NCI-H1694 (cell line): Measurements from ENCODE around the gene HOXA11.

ENCODE experiments used
- DNase-seq: peaks from one replicate; lab custom pipeline; 2025; lab: John Stamatoyannopoulos, UW

Gene HOXA11

DNA sequence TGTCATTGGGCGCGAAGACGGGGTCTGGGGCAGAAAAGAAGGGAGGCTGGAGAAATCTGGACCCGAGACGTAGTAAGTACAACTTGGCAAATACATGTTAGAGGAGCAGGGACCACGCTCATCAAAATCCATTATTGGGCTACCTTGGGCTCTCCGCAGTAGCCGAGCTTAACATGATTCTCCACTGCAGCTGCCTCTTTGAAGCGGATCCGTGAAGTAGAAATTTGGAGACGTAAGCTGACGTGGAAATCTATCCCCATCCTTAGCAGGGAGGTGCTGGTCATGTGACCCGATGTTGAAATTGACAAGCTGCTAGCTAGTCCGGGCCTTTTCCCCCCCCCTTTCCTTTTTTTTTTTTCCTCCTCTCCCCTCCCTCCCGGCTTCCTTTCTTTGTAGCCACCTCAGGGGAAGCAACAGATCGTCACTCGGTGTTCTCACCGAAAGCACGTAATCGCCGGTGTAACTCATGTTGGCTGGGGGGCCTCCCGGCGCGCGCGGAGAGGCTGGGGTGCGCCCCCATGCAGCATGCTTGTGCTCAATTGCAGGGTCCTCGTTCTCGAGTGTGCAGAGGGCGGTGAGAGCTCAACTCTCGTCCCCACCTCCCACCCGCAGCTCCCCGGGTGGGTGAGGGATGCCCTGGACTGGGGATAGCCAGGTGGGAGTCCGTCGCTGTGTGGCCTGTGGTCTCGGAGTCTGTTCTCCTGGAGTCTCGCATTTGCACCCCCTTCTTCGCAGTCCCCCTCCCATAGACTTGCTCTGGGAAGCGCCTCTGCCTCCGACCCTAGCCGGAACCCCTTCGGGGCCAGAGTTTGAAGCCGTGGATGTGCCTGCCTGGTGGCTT is at the start of gene HOXA11:
Gene HOXA11, minus strand, starts transcription at position 220 of the 841 bp plus-strand sequence. Its CDS starts 88 bp downstream, at position 132.
- DNase-seq: no peak

DNA sequence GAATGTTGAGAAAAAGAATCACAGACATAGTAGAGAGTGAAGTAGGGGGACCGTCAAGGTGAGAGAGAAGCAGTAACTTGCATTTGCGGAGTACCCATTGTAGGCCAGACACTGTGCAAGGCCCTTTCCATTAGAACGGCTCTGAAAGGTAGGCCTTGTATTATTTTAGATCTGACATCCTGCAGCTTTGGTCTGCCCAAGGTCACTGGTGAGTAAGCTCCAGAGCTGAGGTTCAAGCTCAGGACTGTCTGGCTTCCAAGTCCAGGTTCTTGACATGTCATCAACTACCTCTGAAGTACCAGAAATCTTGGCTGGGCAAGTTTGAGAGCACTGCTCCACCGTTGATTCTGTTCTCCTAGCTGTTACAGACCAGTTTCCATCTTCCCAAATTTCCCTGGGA is 44.4 kb upstream of the HOXA11 start:
- no peak for DNase-seq

DNA sequence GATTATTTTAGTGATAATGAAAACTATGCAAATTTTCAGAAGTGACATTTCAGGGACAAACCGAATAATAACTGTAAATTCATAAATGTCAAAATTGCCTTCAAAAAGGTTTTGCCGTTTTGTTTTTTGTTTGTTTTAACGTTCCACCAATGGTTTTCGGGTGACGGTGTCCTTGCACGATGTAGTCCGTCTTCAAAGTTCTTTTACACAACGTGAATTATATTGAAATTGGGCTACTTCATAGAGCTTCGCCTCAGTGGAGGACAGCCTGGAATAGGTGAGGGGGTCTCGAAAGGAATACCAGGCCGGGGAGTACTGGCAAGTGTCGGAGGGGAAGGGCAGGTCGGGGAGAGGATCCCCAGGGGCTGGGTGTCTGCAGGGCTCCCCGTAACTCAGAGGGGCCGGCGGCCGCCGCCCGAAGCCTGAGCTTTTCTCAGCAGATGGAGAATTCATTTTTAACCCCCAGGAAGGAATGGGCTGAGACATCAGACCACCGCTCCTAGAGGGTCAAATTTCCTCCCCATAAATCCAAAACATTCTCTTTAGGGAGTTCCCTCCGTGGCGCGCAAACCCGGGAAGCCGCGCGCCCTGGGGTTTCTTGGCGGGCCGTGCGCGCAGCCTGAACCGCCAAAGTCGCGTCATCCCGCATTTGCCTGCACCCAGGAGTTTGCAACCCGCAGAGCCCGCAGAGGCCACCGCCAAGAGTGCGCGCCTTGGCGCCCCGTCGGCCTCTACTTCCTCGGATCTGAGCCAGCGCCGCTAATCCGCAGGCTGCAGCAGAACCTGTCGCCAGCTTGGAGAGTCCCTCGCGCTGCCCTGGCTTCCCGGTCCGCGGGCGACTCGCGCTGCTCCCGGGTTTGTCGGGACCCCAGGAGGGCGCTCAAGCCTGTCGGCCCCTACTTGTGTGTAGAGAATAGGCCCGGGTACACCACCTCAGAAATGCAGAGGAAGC is 40.2 kb upstream of the HOXA11 start:
- no peak for DNase-seq

DNA sequence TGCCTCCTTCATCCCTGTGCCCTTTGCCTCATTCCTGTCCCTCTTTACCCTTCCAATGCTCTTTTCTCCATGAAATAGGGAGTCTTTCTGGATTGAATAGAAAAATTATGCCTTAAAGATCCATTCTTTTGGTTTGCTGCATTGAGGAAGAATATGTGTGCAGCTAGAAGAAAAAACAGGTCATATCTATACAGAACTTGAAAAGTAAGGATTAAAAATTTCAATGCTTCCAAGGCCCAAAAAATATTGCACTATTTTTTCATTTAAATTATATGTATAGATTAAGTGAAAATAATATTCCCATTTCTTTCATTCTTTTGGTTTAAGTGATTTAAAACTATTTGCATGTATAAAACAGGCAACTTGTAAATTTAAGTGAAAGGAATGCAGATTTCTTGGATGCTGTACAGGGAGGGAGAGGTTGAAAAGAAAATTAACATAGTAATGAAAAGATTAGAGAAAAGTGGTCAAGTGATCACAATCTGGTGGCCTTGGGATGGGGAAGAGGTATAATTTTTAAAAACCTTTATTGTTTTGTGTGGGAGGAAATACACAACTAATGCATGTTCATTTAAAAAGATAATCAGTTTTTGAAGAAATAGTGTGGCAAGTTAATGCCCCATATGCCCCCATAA is 39.0 kb upstream of the HOXA11 start:
- no peak for DNase-seq

DNA sequence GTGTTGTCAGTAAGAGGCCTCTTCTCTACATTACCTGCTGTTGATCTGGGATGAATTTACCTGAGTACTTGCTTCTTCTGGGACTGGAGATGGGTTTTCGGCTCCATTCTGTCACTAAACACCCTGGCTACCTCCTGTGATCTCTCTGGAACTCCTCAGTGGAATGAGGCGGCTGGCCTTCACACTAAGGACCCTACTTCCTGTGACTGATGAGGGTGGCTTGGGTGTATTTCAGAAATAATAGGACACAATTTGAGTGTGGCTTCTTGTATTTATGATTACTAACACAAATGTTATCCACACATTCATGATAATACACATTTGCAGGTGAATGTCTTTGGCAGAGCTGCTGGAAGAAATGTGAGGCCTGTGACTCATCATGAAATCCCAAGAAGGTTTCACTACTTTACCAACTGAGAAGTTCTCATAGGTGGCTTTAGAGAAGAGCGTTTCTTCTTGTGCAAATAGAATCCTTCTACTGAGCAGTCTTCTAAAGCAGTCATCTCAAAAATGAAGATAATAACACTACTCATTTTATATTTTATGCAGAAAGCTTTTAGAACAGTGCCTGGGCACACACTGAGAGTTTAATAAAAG is 36.3 kb upstream of the HOXA11 start:
- no peak for DNase-seq

DNA sequence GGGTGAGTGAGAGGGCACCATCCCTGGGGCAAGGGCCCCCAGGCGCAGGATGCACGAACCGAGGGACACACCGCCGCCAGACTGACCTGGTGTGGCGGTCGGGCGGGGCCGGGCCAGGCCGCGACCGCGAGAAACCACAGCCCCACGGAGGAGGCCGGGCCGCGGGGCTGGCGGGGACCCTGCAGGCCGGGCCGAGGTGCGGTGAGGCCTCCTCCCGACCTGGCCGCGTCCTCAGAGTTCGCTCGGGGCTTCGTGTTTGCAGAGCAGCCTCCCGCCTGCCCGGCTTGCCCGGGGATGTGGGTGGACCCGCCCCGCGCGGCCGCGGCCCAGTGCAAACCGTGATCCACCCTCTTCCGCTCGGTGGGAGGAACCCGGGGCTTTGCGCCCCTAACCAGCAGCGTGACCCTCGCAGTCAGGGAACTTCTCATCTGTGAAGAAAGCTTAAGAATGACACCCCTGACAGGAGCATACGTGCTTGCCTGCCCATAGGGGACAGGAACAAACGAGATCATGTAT is 35.5 kb upstream of the HOXA11 start:
- no peak for DNase-seq

DNA sequence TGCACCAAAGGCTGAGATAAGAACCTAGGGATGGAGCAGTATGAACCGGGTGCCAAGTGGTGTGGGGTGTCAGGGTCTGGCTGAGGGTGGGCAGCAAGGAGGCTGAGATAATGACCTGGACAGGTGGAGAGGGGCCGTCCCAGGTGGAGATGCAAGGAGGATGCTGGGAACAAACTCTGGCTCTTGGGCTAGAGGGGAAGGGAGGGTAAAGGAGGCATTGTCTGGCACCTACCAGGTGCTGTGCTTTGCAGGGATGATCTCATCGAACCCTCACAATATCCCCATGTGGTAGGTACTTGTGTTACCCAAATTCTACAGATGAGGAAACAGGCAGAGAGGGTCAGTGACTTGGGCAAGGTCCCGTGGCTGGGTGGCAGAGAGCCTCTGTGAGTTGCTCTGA is 34.8 kb upstream of the HOXA11 start:
- DNase-seq: no peak

DNA sequence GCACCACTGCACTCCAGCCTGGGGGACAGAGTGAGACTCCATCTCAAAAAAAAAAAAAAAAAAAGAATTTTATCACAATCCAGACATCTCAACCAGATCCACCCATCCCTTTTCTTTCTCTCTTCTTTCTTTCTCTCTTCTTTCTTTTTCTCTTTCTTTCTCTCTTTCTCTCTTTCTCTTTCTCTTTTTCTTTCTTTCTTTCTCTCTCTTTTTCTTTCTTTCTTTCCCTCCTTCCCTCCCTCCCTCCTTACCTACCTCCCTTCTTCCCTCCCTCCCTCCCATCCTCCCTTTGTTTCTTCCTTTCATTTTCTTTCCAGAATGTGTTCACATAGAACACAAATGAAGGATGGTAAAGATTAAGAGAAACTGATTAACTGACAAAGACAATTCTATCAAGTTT is 32.9 kb upstream of the HOXA11 start:
- no peak for DNase-seq

DNA sequence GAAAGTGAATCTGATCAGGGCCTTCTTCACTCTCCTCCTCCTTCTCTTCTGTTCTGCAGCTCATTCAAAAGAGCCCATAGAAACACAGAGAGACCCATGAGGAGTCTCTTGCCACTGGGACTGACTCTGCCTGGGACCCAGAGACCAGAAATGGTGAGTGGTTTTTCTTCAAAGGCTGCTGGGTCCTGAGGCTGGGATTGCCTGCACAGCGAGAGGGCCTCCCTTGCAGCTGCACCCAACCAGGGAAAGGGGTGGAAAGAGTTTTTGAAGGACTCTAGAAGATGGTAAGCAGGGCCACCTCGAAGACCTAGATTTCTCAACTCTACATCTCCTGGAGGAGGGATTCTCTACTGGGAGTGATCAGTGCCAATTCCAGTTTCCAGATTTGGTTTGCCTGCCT is 30.3 kb upstream of the HOXA11 start:
- no peak for DNase-seq

DNA sequence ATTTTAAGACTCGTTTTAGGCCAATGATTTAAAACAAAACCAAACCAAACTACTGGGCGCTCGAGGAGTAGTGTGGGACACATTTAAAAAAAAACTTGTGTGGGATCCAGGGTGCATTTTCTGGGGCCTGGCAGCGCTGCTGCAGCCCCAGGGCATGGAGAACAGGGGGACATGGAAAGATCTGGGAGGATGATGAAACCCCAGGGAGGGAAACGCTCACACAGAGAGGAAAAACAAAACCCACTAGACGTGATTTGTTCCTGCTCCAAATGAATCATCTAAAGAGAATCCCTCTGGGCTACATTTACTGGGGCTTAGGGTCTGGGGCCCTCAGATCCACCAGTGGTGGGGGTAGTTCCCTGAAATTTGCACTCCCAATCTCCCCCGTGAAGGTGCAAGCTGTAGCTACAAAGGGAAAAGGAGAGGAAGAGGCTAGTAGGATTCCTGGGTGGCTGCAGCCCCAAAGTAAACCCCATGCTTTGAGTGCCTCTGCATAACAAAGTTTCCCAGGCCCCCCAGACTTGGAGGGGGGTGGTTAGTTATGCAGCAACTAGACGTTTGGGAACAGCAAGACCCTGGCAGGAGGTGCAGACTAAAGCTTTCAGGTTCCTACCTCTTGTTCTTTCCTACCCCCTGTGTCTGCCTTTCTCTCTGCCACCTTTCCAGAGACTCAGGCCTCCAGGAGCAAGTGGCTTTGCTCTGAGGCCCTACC is 29.4 kb upstream of the HOXA11 start:
- DNase-seq: no peak

DNA sequence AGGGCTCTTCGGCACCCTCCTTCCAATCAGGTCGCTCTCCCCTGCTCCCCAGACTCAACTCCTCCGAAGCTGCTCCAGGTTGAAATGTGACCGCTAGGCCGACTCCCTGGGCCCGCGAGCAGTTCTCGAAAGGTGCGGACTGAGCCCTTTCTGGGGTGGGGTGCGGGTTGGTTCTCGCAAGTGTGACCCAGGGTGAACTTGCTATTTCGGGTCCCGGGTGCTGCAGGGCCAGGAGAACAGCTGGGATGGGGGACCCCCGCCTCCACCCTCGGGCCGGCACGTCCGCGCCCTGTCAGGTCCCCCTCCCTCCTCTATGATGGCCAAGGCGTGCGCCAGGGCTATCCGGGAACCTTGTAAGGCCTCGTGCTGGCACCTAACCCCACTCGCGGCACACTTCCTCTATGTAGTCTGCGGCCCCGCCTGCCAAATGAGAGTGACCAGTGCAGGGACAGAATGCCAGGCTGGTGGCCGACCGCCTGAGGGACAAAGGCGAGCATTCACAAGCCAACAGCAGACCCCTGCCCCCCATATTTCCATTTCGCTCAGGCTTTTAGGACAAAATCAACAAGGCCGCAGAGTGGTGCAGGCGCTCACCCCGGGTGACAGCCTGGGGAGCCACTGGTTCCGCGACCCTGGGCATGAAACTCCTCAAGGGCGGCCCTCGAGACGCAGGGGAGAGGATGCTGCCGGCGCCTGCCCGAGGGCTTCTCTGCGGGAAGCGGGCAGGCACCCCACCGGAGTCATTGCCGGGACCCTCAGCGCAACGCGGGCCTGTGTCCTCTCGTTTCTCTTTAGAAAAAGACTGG is 28.6 kb upstream of the HOXA11 start:
- DNase-seq: no peak

DNA sequence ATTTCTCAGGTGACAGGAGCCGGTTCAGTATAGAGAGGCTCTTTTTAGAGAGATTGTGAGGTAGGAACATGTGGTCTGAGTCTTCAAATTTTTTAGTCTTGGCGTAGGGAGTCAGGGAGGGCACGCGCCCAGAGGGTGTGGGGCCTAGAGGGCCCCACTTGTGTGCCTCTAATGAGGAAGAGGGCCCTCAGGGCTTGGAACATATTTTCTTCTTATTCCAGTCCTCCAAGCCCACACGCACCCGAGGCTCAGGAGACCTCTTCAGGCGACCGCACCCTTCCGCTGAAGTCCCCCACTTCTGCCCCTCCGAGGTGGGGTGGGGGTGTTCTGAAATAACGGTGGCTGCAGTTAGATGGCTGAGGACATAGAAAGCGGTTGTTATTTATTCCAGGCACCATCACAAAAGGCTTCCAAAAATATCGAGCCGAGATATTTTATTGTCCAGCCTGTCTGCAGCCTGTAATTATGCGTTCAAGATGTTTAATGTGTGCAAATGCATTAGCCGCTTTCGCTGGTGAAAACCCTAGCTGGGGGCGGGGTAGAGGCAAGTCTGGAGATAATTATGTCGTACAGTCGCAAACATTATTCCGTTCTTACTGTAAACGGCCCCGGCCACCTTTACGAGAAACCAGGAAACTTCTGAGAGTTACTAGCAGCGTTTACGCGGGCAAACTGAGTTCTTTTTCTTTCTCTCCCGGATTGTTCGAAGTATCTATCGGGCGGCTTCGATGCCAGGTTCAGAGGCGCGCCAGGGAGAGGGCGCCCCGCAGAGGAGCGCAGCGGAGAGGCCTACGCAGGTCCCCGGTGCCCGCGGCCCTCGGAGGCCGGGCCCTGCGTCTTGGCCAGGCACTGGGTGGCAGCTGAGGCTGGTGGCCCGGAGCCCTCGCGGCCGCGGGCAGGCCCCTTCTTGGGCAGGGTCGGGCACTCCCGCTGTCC is 27.7 kb upstream of the HOXA11 start:
- DNase-seq: no peak

DNA sequence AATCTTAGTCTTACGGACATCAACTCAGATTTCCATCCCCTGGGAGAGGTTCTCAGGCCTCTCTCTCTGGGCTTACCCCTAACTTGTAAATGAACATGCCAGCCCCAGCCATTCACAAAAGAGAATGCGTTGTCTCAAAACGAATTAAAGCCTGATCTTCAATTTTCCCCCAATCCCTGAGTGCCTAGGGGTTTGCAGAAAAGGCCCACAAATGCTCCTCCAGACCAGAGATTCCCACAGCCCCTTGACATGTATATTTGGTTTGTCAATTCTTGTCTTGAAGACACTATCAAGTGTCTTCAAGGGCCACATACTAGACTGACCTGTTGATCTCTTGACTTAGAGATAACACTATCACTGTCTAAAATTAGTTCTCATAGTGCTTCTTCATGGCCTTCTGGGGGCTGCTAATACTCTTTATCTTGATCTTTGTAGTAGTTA is 26.8 kb upstream of the HOXA11 start:
- DNase-seq: no peak

DNA sequence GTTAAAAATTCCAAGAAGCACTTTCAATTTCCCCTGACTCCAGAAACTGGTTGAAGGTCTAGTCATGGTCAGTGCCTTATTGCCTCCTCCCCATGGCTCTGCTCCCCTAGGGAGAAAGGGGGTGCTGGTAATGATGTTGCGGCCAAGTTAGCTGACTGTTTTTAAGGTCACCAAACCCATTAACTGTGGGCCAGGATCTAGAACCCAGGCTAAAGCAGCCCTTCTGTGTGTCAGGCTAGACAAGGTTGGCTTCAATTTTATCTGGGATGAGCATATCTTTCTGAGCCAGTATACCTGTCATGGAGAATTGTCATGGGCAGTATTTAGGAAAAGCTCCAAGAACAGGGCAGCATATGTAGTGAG is 26.0 kb upstream of the HOXA11 start:
- DNase-seq: no peak

DNA sequence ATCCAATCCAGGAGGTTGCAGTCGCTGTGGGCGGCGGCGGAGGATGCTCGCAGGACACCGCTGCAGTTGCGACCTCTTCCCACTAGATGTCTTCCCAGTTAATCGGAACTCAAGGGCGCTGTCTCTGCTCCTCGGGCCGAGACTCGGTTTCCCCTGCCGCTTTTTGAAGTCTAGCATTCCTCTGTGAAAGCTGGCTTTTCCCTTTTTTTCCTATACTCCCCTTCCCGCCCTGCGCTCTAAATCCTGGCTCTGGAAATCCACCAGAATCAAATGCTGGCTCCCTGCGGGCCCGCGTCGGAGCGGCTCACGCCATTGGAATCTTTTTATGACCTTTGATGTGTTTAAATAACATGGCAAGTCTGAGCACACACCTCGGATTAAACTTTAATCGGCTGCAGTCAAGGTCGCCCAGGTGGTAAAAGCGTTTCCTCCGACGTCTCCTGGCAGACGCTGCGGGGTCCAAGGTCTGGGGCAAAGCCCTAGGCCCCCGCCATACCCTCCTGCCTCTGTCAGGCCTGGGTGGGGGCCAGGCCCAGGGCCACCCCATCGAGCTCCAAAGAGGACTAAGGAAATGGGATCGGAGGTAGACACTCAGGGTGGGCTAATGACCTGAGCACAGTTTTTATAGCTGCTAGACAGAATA is 25.5 kb upstream of the HOXA11 start:
- no peak for DNase-seq

DNA sequence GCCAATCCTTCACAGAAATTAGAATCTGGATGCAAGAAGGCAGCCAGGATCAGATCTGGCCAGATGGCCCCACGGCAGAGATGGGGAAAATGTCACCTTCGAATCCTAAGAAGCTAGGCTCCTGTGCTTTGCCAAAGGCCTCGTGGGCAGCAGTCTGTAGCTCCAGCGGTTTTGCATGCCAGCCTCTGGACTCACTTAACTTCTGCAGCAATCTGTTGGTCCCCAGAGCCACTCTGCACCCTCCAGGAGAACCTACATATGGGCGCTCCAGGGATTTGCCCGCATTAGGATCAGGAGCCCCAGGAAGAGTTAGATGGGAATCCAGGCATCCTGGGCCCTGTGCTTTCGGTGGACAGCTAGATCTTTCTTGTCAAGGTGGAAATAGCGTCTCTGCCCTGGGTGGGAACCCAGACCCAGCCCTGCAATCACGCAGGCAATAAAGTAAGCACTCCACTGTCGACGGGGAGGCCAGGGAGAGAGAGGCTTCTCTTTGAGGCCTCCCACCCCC is 25.0 kb upstream of the HOXA11 start:
- DNase-seq: no peak

DNA sequence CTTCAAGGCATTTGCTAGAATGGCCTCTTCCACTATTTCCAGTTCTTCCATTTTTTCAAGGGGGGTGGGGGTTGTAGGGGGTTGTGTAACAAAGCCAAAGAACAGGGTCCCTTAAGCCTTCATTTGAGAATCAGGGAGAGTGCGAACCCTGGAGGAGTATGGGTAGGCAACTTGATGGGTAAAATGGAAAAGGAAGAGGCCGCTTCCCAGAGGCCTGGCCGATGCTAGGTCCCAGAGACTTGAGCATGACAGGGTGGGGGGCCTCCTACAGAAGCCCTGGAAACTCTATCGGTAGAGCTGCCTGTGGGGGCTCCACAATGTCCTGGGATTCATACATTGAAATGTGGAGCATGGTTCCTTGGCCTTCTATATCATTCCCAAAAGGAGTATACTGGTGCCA is 24.0 kb upstream of the HOXA11 start:
- DNase-seq: no peak

DNA sequence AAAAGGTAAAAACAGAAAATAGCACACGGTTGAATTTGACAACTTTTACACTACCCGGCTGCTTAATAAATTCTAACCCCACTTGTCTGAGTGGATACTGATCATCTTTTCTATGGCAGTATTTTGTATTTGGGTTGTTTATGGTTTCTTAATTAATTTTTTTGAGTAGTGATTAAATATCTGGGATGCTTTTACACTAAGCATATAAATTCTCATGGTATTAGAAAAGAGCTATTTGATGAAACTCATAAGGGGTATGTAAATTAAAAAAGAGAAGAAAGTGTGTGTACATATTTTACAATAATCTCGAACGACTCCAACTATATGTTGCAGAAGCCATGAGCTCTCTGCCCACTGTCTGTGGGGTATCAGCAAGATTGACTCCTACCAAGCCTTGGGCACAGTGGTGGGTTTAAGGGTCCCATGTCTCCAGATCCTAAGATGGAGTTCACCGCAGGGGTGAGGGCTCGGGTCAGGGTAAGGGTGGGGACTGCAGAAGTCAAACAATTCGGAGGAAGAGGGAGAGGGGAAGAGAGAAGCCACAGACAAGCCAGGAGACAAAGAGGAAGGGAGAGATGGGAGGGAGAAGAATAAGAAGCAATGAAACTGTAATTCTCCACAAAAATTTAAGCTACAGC is 22.4 kb upstream of the HOXA11 start:
- no peak for DNase-seq
